Suppressor macrophage (primary cell): ENCODE data around the gene CMTM3.
A peak's percentile ranks its signal among the peaks of the same experiment; 100 is the strongest.
"Not testable (repeated sequence)": the region's sequence is repeated elsewhere in the genome, so short reads cannot be mapped to it uniquely, and the experiment has no call there.

ENCODE experiments used
- DNase-seq, 4 experiments: peaks; one replicate each; pipeline ENCODE4 v3.0.0-alpha.2; 2020 to 2022

CMTM3 gene

DNA sequence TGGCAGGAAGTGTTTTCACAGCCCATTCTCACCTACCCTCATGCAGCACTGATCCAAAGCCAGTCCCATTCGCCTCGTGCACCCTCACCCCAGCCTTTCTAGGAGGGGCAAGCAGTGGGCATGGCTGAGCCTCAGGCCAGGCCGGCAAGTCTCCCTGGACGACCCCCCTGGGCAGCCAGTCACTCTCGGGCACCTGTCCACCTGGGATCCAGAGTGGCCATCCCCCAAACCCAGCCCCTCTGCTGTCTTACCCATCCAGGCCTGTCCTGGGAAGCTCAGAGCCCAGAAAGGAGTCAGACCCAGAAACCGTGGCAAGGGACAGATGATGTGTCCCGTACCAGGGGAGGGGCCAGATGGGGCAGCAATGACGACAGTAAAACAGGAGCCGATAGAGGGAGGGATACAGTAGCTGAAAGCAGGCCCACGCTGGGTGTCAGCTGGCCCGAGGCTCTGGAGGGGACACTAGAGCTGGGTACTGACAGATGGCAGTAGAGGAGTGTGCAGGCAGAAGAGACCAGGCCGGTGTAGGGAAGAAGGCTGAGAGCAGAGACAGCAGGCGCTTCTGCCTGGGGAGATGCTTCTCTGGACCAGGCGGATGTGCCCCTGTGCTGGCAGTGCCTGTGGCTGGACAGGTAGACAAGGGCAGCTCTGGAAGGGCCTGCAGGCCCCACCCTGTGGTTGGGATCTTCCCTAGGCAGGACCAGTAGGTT lies 5.8 kb downstream of the CMTM3 start:
- DNase-seq = no peak

DNA sequence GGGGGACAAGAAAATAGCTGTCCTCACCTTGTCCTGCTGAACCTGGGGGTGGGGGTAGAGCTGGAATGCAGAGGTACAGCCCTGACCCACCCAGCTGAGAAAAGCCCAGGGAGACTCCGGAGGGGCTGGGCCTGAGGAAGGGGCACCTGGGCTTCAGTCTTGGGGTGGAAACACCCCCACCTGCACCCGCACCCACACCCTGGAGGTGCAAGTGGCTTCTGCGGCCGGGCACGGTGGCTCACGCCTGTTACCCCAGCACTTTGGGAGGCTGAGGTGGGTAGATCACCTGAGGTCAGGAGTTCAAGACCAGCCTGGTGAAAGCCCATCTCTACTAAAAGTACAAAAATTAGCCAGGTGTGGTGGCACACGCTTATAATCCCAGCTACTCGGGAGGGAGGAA lies 7.4 kb downstream of the CMTM3 start:
- DNase-seq = not testable (repeated sequence)

DNA sequence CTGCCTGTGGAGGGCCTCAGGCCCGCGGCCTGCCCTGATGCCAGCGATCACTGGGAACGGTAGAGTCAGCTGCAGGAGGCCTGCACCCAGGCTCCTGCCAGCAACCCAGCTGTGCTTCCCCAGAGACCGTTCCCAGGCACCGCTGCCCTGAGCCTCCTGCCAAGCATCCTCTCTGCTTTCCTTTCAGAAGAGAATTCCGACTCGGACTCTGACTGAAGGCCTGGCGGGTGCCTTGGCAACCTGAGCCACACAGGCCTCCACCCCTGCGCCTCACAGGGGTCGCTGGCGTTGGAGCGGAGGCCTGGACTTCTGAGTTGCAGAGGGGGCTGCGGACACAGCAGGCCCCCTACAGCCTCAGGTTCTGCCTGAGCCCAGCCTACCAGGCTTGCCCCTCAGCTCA lies 7.9 kb downstream of the CMTM3 start:
- no peak for DNase-seq

DNA sequence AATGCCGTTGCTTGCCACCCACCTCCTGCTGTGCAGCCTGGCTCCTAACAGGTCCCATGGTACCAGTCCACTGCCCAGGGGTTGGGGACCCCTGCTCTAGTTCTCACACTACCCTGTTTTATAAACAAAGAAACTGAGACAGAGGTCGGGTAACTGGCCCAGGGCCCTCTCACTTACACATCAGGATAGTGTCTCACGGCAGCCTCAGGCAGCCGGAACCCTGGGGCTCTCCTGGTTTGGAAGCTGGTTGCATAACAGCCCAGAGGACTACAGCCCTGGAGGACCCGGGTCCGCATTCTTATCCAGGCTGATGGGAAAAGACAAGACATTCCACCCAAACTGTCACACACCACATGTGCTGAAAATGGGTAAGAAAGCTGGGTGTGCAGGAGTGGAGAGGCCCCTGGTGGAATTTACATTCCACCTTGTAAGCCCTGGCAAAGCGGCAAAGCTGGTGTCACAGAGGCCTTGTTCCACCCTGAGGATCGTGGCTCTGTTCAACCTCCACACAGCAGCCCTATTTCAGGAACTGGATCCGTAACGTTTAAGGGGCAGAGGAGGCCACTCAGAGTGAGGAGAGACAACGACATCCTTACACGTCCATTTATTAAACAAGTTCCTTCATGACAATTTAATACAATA lies 9.8 kb downstream of the CMTM3 start:
- DNase-seq = no peak

DNA sequence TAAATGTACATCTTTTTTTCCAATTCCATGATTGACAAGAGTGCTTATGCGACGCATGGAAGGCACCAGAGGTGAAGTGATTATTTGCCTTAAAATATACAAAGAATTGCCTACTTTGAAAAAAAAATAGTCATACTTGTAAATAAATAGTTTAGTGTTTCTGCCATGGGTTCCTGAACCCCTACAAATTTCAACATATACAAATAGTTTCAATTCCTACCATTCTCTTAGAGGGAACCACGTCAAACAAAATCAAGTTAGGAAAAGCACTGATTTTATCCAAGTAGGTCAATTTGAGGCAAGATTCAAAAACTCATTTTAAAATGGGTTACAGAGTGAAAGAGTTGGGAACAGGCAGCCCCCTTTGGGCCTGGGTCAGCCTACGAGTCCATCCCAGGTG lies 11.7 kb downstream of the CMTM3 start:
- no peak for DNase-seq

DNA sequence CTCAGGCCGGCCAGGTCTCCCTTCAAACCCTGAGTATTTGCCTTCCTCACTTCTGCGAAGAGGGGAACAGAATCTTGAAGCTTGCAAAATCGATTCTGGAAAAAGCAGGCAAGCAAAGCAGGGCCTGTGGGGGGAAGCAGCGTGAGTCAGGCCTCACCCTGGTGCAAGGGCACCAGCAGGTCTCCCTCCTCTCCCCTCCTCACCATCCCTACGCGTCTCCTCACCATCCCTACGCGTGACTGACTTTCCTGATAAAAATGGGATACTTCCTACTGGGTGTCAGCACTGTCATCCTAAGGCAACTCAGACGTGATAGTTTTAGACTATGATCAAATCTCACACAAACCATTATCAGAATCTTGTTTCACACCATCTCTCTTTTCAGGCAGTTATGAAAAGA lies 12.1 kb downstream of the CMTM3 start:
- DNase-seq = peak in 3 of 4 experiments; percentile 19 to 40 (median 39)

DNA sequence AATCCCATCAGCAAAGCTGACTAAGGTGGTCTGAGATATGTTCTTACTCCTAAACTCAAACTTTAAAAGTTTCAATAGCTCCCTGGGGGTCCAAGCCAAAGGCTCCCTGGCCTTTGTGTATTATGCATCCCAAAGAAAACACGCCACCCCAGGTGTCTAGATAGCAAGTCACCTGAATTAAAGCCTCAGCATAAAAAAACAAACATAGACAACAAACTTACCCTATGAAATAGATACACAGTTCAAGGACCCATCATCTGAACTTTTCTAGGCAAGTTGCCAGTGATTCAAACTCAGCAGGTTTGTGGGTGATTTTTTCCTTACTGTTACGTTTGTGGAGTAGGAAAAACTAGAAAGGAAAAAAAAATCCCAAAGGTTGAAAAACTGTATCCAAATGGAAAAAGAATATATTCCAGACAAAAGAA lies 12.5 kb downstream of the CMTM3 start:
- DNase-seq = no peak

DNA sequence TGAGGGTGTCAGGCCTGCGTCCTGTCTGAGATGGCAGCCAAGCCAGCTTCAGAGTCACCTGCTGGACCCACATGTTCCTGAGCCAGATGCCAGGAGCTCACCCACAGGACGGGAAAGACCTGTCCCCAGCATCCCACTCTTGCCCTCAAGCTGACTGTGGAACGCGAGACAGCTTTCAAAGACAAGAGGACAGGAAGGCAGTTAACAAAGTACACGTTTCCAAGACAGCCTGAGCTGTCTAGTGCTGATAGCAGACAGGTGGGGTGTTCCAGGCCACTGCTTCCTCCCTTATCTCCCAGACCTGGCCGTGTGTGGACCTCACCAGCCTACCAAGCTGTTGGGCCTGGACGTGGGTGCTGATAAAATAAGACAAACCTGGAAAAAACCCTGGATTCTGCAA lies 13.2 kb downstream of the CMTM3 start:
- DNase-seq = no peak

DNA sequence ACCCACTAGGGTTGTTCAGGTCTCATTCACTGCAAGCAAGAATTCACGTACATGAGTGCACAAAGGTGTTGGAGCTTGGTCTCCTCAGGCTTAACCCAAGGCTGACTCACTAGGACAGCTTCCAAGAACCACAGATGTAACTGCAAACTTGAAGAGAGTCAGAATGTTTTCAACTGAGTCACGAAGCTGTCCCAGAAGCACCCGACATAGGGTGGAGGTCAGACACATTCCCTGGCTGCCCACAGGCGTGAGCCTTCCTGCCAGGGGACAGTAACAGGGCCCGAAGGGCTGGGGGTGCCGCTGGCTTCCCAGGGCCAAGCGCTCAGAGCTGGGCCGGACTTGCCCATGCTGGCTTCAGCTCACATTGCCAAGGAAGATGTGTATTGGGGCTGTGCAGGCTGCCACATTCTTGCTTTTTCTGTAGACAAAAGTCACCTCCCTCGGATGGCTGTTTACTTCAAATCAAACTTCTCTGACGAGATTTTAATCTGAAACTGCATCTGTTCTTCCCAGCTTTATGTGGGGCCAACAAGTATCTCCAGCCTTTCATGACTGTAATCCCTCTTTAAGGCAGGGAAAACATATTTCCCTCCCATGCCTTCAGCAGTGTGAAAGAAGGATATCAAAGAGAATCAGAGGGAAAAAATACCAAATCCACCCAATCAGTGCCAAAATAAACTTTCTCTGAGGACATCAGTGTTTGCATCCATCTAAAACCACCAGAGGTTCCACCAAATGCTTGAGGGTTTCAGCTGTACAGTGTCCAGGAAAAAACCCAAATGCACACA lies 14.3 kb downstream of the CMTM3 start:
- no peak for DNase-seq

DNA sequence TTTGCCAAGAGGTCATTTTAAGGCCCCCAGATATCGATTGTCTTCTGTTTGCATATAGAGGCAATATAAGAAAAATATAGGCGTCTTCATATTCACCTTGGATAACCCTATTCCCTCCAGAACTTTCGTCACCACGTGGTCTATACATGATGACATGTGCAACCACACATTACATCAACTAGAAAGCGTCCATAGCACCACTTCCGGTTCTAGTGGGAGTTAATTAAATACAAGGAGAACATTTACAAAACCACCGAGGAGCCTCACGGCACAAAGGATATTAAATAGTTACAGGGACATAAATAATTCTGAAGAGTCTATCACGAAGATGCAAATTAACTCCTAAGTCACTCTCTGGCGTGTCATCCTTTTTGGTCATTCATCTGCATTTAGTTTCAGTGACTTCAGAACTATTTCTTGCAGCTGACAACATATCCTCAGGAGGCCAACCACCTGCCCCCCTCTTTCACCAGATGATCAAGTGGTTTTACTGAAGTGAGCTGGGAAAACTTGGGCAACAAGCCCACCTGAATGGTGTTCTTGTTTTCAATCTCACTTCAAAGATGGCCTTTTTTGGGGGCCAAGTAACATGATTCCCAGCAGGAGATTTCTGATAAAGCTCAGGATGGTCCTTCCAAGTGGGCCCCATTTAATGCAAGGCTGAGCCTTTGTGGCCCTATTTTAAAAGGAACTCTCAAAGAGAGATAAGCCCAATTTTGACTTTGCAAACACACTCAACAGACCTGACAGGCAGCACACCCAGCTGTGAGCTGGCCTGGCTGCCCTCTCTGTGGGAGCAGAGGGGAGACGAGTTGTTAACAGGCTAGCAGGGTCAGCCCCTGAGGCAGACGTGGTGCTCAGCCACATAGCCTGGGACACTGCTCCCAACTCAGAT lies 15.3 kb downstream of the CMTM3 start:
- peak in 3 of 4 experiments; percentile 22 to 53 (median 46) for DNase-seq

DNA sequence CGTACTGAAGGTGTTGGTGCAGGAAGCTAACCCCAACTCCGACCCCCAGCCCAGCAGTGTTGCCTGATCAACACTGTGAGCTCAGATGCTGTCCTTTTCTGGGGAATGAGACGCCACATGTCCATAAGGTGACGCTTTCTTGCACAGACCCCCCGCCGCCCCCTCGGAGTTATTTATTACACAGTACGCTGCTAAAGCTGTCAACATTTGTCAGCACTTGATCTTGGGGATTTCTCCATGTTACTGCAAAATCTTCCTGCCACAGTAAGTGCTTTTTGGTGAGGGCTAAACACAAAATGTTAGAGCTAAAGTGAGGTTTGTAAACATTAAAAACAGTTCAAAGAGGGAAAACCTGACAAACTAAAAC lies 15.9 kb downstream of the CMTM3 start:
- no peak for DNase-seq

DNA sequence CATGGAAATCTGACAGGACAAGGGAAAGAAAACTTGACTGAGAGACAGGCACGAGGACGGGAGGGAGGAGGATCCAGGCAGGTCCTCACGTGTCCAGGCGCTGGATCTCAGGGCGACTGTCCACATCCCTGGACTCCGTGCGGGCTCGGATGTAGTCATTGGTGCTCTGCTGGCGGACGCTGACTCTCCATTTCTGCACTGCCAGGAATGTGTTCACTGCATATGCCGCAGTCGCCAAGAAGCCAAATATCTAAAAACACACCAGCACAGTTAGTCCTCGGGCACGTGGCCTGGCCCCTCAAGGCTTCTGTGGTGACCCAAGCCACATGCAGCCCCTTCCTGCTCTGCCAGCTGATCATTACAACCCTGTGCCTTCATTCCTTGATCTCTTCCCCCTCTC lies 17.5 kb downstream of the CMTM3 start:
- no peak for DNase-seq

DNA sequence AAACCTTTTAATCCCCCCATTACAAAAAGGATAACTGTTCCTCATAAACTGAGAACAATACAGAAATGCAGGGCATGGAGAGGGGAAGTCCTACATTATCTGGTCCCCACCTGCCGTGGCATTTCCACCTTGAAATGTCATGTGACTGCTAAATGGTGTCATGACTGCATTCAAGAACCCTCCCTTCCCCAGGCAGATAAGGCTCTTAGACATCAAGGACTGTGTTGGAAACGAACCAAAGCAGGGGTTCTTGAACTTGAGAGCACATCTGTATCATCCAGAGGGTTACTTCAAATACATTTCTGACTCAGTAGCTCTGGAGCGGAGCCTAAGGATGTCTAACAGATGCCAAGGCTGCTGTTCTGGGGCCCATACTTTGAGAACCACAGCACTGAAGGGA lies 18.4 kb downstream of the CMTM3 start:
- DNase-seq = no peak

DNA sequence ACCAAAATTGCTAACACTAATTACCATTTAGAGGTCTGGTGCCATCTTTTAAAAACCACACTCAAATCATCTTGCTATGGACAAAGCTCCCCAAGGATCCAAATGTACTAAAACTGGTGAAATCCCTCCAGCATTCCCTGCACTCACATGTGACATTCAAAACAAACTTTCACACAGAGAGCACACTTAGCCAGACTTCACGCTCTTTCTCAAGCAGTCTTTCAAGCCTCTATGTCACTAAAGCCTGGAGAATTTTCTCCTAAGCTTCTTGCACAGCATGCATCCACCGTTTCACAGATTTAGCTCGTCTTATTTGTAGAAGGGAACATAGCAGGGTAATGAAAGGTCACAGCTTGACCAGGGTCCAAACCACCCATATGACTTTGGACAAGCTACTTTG lies 19.3 kb downstream of the CMTM3 start:
- no peak for DNase-seq

DNA sequence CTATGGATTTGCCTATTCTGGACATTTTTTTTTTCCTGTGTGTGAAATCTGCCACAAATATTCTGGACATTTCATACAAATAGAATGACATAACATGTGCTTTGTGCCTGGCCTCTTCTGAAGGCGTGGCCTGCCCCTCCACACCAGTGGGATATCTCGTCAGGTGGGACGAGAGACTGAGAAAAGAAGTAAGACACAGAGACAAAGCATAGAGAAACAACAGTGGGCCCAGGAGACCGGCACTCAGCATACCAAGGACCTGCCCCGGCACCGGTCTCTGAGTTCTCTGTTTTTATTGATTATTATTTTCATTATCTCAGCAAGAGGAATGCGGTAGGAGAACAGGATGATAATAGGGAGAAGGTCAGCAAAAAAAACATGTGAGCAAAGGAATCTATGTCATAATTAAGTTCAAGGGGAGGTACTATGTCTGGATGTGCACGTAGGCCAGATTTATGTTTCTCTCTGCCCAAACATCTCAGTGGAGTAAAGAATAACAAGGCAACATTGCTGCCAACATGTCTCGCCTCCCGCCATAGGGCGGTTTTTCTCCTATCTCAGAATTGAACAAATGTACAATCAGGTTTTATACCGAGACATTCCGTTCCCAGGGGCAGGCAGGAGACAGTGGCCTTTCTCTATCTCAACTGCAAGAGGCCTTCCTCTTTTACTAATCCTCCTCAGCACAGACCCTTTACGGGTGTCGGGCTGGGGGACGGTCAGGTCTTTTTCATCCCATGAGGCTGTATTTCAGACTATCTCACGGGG lies 23.3 kb downstream of the CMTM3 start:
- not testable (repeated sequence) for DNase-seq

DNA sequence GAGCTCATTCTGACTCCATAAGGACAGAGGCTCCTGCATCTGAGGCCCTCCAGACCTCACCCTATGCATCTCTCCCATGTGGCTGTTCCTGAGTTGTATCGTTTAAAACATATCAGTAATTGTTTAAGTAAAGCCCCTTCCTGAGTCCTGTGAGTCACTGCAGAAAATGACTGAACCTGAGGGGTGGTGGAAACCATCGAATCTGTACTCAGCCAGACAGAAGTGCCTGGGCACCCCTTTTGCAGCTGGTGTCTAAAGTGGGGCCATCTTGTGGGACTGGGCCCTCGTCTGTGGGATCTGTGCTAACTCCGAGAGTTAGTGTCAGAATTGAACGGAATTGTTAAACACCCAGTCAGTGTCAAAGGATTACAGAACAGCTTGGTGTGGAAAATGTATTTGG lies 25.4 kb downstream of the CMTM3 start:
- no peak for DNase-seq

DNA sequence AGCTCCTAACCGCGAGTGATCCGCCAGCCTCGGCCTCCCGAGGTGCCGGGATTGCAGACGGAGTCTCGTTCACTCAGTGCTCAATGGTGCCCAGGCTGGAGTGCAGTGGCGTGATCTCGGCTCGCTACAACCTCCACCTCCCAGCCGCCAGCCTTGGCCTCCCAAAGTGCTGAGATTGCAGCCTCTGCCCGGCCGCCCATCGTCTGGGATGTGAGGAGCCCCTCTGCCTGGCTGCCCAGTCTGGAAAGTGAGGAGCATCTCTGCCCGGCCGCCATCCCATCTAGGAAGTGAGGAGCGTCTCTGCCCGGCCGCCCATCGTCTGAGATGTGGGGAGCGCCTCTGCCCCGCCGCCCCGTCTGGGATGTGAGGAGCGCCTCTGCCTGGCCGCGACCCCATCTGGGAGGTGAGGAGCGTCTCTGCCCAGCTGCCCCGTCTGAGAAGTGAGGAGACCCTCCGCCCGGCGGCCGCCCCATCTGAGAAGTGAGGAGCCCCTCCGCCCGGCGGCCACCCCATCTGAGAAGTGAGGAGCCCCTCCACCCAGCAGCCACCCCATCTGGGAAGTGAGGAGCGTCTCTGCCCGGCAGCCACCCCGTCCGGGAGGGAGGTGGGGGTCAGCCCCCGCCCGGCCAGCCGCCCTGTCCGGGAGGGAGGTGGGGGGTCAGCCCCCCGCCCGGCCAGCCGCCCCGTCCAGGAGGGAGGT lies 26.2 kb downstream of the CMTM3 start:
- not testable (repeated sequence) for DNase-seq

DNA sequence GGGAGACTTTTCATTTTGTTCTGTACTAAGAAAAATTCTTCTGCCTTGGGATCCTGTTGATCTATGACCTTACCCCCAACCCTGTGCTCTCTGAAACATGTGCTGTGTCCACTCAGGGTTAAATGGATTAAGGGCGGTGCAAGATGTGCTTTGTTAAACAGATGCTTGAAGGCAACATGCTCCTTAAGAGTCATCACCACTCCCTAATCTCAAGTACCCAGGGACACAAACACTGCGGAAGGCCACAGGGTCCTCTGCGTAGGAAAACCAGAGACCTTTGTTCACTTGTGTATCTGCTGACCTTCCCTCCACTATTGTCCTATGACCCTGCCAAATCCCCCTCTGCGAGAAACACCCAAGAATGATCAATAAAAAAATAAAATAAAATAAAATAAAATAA lies 27.1 kb downstream of the CMTM3 start:
- DNase-seq = not testable (repeated sequence)

DNA sequence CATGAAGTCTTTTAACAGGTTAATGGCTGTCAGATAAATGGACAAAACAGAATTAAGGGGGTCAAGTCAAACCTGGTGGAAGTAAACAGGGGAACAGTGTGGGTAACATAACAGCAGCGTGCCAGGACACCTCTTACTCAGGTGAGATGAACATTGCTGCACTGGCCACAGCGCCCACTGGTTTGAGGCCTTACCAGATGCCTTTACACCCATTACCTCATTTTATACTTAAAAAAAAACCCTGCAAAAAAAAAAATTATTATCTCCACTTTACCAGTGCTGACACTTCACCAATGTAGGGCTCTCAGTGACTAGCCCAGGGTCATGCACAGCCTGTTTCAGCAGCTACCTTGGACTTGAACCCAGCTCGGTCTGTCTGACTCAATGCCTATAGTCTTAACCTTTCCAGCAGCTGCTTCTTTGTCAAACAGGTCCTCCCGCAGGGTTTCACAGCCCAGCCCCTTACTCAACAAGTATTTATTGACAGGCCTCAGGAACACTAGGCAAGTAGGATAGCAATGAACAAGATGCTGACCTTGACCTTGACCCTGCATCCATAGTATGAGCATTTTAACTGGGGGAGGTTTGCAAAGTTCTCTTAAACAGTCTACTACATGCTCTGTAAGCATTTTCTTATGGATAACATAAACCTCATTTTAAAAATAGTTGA lies 30.2 kb downstream of the CMTM3 start:
- no peak for DNase-seq

DNA sequence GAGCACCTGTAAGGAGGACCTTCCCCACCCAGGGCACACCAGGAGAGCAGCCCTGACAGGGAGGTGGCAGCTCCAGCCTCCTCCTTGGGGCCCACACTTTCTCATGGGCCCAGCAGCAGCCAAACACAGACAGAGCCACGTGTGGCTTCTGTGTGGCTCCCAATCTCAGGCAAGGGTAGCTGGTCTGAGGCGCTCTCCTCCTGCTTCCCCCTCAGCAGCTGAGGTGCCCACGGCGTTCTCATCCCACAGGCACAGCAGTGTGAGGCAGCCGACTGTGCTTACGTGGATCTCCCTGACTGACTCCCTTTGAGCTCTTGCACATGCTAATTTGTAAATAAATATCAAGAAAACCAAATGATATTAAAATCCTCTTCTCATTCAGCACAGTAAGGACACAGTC lies 30.9 kb downstream of the CMTM3 start:
- no peak for DNase-seq

DNA sequence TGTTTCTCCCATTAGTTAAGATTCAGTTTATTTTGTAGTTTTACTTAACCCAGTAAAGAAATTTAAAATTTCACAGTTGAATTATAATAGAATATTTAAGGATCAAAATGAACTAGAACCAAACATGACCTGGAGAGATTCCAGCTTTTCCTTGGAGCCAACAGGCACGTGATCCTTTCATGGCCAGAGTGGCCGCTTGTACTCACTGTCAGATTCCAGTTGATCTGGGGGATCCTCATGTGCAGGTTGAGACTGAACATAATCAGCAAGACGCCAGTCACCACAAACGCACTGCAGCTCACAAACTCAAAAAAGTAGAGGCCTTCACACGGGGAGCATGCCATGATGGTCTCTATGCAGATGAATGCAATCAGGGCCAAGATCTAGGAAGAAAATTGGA lies 31.7 kb downstream of the CMTM3 start:
- DNase-seq = no peak
